ENCODE data around the gene HIBADH.
A peak's percentile ranks its signal among the peaks of the same experiment; 100 is the strongest.

HIBADH gene

GRCh38 chr7:27662490-27663205 is at the start of gene HIBADH:
TSS of gene HIBADH (minus strand) at chr7:27662883. CDS start at chr7:27662788, 95 bp downstream.
- DNase-seq (ENCODE audit: low read depth in 1 of 2, low spot score in 1 of 2): peak; percentile 88 to 95

- DNase-seq (ENCODE audit: low read depth in 1 of 2, low spot score in 1 of 2): no peak
Observed at GRCh38 chr7:27712217-27712616, 49.5 kb upstream of the HIBADH start.

- DNase-seq (ENCODE audit: low read depth in 1 of 2, low spot score in 1 of 2): no peak
Observed at GRCh38 chr7:27709137-27710075, 46.7 kb upstream of the HIBADH start.

- DNase-seq (ENCODE audit: low read depth in 1 of 2, low spot score in 1 of 2): no peak
Observed at GRCh38 chr7:27708485-27708884, 45.8 kb upstream of the HIBADH start.

GRCh38 chr7:27705200-27705594 is 42.5 kb upstream of the HIBADH start:
- DNase-seq (ENCODE audit: low read depth in 1 of 2, low spot score in 1 of 2): no peak

- DNase-seq (ENCODE audit: low read depth in 1 of 2, low spot score in 1 of 2): no peak
Observed at GRCh38 chr7:27704422-27705199, 41.9 kb upstream of the HIBADH start.

- no peak for DNase-seq (ENCODE audit: low read depth in 1 of 2, low spot score in 1 of 2)
Observed at GRCh38 chr7:27703181-27703580, 40.5 kb upstream of the HIBADH start.

GRCh38 chr7:27700501-27700900 is 37.8 kb upstream of the HIBADH start:
- DNase-seq (ENCODE audit: low read depth in 1 of 2, low spot score in 1 of 2): no peak

GRCh38 chr7:27699751-27700150 is 37.1 kb upstream of the HIBADH start:
- DNase-seq (ENCODE audit: low read depth in 1 of 2, low spot score in 1 of 2): no peak

- no peak for DNase-seq (ENCODE audit: low read depth in 1 of 2, low spot score in 1 of 2)
Observed at GRCh38 chr7:27697861-27698430, 35.3 kb upstream of the HIBADH start.

GRCh38 chr7:27695096-27695495 is 32.4 kb upstream of the HIBADH start:
- no peak for DNase-seq (ENCODE audit: low read depth in 1 of 2, low spot score in 1 of 2)

- DNase-seq (ENCODE audit: low read depth in 1 of 2, low spot score in 1 of 2): no peak
Observed at GRCh38 chr7:27693794-27694193, 31.1 kb upstream of the HIBADH start.

GRCh38 chr7:27690649-27691048 is 28.0 kb upstream of the HIBADH start:
- no peak for DNase-seq (ENCODE audit: low read depth in 1 of 2, low spot score in 1 of 2)

- no peak for DNase-seq (ENCODE audit: low read depth in 1 of 2, low spot score in 1 of 2)
Observed at GRCh38 chr7:27689591-27690164, 27.0 kb upstream of the HIBADH start.

- no peak for DNase-seq (ENCODE audit: low read depth in 1 of 2, low spot score in 1 of 2)
Observed at GRCh38 chr7:27689150-27689549, 26.5 kb upstream of the HIBADH start.

- DNase-seq (ENCODE audit: low read depth in 1 of 2, low spot score in 1 of 2): no peak
Observed at GRCh38 chr7:27688646-27689045, 26.0 kb upstream of the HIBADH start.

GRCh38 chr7:27688056-27688455 is 25.4 kb upstream of the HIBADH start:
- DNase-seq (ENCODE audit: low read depth in 1 of 2, low spot score in 1 of 2): no peak

GRCh38 chr7:27686315-27686714 is 23.6 kb upstream of the HIBADH start:
- no peak for DNase-seq (ENCODE audit: low read depth in 1 of 2, low spot score in 1 of 2)

GRCh38 chr7:27685893-27686292 is 23.2 kb upstream of the HIBADH start:
- DNase-seq (ENCODE audit: low read depth in 1 of 2, low spot score in 1 of 2): no peak

GRCh38 chr7:27685209-27685608 is 22.5 kb upstream of the HIBADH start:
- DNase-seq (ENCODE audit: low read depth in 1 of 2, low spot score in 1 of 2): no peak

GRCh38 chr7:27684491-27684890 is 21.8 kb upstream of the HIBADH start:
- DNase-seq (ENCODE audit: low read depth in 1 of 2, low spot score in 1 of 2): no peak

Measured in activated T-helper 1 cell treated with anti-CD3 and anti-CD28 coated beads, Interleukin-2, amount 50 U/mL, for 16 hours (primary cell).